ENCODE data around the gene TIGD3. TPM values are rescaled to one million over a fixed set of nuclear protein-coding genes. Genes with fewer than 3 reads are reported as not detected.

Gene TIGD3
- total RNA-seq, 1 donor from 2014 or later: 0.26 TPM

DNA sequence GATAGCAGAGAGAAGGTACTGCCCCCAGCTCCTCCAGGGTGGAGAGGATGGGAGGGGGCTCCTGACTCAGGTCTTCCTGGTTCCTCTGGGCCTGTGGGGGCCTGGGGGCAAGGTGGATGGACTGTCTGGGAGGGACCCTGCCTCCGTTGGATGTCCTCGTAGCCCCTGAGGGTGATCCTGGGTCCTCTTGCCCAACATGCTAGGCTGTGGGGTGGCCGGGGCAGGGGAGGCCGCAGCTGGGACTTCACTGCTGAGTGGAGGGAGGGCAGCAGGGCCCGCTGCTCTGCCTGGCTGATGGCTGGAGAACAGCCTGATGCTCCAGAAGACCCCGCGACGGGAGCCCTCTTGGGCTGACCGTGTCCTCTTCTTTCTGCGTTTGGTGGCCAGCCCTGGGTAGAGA is 45.3 kb downstream of the TIGD3 start:
- H3K36me3 ChIP-seq (ENCODE audit: control insufficient read depth, insufficient read depth, low read length): peaks cover 44% of the 10 kb centered on the region
- TF ChIP-seq, protein P1, sequence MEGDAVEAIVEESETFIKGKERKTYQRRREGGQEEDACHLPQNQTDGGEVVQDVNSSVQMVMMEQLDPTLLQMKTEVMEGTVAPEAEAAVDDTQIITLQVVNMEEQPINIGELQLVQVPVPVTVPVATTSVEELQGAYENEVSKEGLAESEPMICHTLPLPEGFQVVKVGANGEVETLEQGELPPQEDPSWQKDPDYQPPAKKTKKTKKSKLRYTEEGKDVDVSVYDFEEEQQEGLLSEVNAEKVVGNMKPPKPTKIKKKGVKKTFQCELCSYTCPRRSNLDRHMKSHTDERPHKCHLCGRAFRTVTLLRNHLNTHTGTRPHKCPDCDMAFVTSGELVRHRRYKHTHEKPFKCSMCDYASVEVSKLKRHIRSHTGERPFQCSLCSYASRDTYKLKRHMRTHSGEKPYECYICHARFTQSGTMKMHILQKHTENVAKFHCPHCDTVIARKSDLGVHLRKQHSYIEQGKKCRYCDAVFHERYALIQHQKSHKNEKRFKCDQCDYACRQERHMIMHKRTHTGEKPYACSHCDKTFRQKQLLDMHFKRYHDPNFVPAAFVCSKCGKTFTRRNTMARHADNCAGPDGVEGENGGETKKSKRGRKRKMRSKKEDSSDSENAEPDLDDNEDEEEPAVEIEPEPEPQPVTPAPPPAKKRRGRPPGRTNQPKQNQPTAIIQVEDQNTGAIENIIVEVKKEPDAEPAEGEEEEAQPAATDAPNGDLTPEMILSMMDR (IDR thresholded peaks at IDR 0.05; ENCODE audit: insufficient read depth, low read length, severe bottlenecking): no peak

DNA sequence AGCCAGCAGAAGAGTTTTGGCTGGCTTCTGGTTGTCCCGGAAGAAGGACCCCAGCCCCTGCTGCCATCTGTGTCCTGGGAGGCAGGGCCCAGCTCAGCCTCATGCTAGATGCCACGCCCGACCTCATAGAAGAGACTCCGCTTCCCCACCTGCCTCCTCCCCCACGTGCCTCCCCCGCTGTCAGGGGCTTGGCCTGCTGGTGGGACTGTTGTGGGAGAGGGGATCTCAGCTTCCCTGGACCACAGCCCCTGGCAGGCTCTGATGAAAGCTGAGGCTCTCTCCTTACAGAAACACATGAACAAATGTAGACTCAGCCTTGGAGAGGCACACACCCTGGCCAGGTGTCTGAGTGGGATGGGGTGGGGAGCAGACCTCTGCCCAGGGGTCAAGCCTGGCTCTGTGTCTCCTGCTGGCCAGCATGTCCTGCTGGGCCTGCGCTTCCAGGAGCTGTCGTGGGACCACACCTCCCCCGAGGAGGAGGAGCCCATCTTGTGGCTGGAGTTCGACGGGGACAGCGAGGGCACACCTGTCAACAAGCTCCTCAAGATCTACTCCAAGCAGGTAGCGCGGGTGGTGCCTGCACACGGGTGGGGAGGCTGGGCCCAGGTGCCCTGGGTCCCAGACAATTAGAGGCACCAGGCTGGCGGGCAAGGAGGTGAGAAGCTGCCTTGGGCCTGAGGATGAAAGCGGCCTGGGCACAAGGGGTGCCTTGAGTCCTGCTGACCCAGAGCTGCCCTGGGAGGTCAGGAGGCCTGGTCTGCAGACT is 45.9 kb downstream of the TIGD3 start:
- DNase-seq (ENCODE audit: low read depth) (no peak), FAIRE-seq (no peak)
- Histone ChIP-seq H3K27me3 (ENCODE audit: control insufficient read depth, insufficient read depth, low read length) (no peaks in the 10 kb centered on the region), H3K36me3 (ENCODE audit: control insufficient read depth, insufficient read depth, low read length) (peaks cover 45% of the 10 kb centered on the region), H3K4me3 (ENCODE audit: low read depth, low read length) (no peak overlapping the region)
- TF ChIP-seq, protein P1 (IDR thresholded peaks at IDR 0.05; ENCODE audit: insufficient read depth, low read length, severe bottlenecking): no peak

More for the DNA sequence above, 45.3 kb downstream of the TIGD3 start:
- DNase-seq (ENCODE audit: low read depth): no peak
- H3K4me3 ChIP-seq (ENCODE audit: low read depth, low read length): no peak overlapping the region
- H3K27me3 ChIP-seq (ENCODE audit: control insufficient read depth, insufficient read depth, low read length): no peaks in the 10 kb centered on the region
- FAIRE-seq: no peak

DNA sequence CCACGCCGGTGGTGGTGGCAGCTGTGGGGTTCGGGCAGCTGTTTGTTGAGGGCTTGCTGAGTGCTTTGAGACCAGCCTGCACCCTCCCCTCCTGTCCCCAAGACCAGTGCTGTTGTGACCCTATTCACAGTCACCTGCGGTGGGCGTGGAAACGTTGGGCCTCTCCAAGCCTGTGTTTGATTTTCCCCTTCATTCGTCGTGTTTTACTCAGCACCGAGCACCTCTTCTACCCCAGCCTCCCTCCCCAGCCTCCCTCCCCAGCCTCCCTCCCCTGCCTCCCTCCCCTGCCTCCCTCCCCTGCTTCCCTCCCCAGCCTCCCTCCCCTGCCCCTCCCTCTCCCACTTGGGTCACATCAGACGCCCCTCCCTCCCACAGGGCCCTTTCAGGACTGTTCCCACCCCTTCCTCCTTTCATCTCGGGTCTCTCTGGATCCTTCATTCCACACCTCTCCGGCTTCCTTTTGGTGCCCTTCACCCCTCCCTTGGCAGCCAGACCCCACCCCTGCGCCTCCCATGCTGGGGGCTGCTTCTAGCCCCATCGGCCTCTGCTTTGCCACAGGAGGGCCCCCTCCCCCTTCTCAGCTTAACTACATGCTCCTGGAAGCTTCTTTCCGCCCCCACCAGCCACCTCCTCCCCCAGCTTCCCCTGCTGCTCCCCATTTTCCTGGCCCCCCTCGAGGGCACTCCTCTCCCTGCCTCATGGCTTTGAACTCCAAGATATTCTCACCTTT is 46.7 kb downstream of the TIGD3 start:
- FAIRE-seq (no peak), DNase-seq (ENCODE audit: low read depth) (no peak)
- Histone ChIP-seq H3K27me3 (ENCODE audit: control insufficient read depth, insufficient read depth, low read length) (no peaks in the 10 kb centered on the region), H3K36me3 (ENCODE audit: control insufficient read depth, insufficient read depth, low read length) (peaks cover 41% of the 10 kb centered on the region), H3K4me3 (ENCODE audit: low read depth, low read length) (no peak overlapping the region)
- TF ChIP-seq, protein P1 (IDR thresholded peaks at IDR 0.05; ENCODE audit: insufficient read depth, low read length, severe bottlenecking): no peak

DNA sequence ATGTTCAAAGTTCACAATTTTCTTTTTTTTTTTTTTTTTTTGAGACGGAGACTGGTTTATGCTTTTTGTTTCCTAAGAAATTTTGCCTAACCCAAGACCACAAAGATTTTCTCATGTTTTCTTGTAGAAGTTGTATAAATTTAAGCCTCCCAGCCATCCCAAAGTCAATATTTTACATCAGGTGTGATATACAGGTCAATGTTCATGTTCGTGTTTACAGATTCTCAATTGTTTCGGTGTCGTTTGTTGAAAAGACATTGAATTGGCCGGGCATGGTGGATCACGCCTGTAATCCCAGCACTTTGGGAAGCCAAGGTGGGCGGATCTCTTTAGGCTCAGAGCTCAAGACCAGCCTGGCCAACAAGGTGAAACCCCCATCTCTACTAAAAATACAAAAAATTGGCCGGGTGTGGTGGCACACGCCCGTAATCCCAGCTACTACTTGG is 47.3 kb downstream of the TIGD3 start:
- peaks cover 38% of the 10 kb centered on the region for H3K36me3 ChIP-seq (ENCODE audit: control insufficient read depth, insufficient read depth, low read length)

DNA sequence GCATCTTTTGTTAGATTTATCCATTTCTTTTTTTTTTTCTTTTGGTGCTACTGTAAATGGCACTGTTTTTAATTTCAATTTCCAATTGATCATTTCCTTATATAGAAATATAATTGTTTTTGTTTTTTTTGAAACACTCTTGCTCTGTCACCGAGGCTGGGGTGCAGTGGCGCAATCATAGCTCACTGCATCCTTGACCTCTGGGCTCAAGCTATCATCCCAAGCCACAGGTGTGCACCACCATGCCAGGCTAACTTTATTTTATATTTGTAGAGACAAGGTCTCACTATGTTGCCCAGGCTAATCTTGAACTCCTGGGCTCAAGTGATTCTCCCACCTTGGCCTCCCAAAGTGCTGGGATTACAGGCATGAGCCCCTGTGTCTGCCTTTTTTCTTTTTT is 48.2 kb downstream of the TIGD3 start:
- FAIRE-seq: no peak
- Histone ChIP-seq H3K36me3 (ENCODE audit: control insufficient read depth, insufficient read depth, low read length) (peaks cover 31% of the 10 kb centered on the region), H3K4me3 (ENCODE audit: low read depth, low read length) (no peak overlapping the region), H3K27me3 (ENCODE audit: control insufficient read depth, insufficient read depth, low read length) (no peaks in the 10 kb centered on the region)
- no peak for DNase-seq (ENCODE audit: low read depth)
- TF ChIP-seq, protein P1 (IDR thresholded peaks at IDR 0.05; ENCODE audit: insufficient read depth, low read length, severe bottlenecking): no peak

More for the DNA sequence above, 47.3 kb downstream of the TIGD3 start:
- Histone ChIP-seq H3K4me3 (ENCODE audit: low read depth, low read length) (no peak overlapping the region), H3K27me3 (ENCODE audit: control insufficient read depth, insufficient read depth, low read length) (no peaks in the 10 kb centered on the region)
- FAIRE-seq (no peak), DNase-seq (ENCODE audit: low read depth) (no peak)
- TF ChIP-seq, protein P1 (IDR thresholded peaks at IDR 0.05; ENCODE audit: insufficient read depth, low read length, severe bottlenecking): no peak
